ENCODE data around the gene MYF6. TPM values are rescaled to one million over a fixed set of nuclear protein-coding genes. Genes with fewer than 3 reads are reported as not detected.

MYF6 gene
- total RNA-seq, 2 donors from 2014 or later, result not detected

GRCh38 chr12:80702889-80703805 lies 4.3 kb upstream of the MYF6 start:
- ATAC-seq (peak; percentile 30 to 90), DNase-seq (peak; percentile 19)
- intact Hi-C loops (cut with DNase I), result no loop called here

DNA sequence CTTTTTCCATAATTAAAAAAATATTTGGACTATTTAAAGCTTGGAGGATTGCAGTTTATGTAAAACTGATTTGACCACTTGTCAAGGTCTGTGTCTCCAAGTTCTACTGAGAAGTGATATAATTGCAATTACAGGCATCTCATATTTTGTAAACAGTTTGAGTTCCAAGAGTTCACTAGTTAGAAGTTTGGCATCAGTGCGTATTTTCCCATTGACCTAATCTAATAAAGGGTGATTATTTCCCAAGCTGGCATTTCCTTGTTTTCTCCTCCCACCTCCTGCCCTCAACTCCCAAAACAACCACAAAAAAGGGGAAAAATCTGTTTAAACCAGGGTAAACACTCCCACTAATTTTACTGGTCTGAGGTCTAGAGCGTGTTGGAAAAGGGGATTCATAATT lies 3.0 kb upstream of the MYF6 start:
- no peak for ATAC-seq
- no peak for DNase-seq
- intact Hi-C loops (cut with DNase I), result no loop called here

- DNase-seq, result no peak
- no peak for ATAC-seq
- intact Hi-C loops (cut with DNase I), result no loop called here
Observed at GRCh38 chr12:80707830-80708258, 410 bp downstream of the MYF6 start.

GRCh38 chr12:80708259-80708974 lies 983 bp downstream of the MYF6 start:
- ATAC-seq (no peak), DNase-seq (peak; percentile 17)
- intact Hi-C loops (cut with DNase I), result no loop called here

DNA sequence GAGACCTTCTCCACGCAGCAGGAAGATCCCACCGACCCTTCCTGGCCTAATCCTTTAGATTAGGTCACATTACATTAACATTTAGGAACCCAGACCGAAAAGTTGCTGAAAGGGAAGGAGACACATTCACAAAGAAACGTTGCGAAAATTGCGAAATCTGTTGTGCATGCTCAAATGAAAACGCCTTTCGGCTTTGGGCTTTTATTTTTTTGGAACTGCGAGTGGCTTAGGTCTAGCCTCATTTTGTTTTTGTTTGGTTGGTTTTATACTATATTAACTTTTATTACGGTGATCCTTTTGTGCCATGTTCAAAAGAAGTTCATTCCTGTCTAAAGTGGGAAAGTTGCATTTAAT lies 1.5 kb downstream of the MYF6 start:
- intact Hi-C loops (cut with DNase I), result no loop called here
- no peak for ATAC-seq
- DNase-seq, result no peak

DNA sequence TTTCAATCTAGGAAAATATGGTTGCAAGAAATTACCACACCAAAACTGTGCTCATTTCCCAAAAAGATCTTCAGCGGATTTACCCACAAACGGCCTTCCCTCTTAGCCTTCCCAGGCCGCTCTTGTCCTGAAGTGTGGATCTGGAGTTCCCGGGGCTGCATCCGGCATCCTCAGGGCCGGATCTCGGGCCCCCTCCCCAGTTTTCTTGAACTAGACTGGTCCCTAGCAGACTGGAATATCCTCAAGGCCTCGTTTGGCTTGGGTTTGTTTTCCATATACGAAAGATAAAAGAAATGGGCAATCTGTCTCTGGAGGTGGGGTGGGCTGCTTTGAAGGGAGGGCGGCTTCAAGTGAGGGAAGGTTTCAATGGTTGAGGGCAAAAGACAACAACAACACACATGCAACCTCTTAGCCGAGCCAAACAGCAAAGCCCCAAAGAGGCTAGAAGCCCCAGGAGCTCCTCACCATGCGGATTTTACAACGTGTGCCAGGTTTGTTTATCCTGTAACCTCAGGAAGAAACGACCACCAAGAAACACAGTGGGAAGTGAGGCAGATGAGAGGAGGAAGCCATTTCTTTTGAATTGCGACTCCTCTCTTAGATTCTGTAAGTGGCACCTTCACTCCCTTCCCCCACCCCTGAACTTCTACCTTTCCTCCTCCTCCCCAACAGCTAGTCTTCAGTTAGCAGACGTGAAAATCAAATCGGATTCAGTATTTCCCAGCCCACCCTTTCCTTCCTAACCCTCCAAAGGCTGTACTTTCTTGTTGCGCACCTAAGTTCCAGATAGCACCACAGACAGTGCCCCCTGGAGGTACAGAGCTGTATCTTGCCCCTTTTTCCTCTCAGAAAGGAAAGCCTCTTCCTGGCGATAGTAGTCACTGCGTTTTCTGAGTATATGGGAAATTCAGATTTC lies 2.6 kb downstream of the MYF6 start:
- DNase-seq (no peak), ATAC-seq (no peak)
- intact Hi-C loops (cut with DNase I), result no loop called here

DNA sequence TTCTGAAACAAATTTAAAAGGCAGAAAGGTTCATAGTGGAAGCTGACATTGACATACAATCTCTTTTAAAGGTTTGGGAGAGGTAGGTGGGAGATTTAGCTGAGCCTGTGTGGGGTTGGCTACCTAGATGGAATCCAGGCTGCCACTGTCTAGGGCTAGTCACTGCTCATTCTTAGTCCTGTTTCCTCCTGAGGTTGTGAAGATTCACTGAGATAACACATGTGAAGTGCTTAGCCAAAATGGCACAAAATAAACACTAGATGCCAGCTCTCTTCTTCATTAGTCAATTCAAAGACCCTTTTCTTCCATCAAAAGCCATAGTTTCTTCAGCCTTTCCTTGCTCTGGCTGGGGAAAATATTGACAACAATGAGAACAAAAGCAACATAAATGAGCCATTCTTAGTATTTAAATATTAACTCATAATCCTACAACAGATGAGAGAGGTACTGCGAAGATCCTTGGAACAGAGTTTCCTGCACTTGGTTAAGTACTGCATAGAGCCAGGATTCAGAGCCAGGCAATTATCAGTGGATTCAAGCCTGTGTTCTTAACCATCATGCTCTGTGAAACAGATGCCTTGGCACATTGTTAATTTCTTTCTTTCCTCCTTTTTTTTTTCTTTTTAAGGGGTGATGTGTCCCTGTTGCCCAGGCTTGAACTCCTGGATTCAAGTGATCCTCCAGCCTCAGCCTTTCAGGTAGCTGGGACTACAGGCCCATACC lies 3.5 kb downstream of the MYF6 start:
- no peak for ATAC-seq

DNA sequence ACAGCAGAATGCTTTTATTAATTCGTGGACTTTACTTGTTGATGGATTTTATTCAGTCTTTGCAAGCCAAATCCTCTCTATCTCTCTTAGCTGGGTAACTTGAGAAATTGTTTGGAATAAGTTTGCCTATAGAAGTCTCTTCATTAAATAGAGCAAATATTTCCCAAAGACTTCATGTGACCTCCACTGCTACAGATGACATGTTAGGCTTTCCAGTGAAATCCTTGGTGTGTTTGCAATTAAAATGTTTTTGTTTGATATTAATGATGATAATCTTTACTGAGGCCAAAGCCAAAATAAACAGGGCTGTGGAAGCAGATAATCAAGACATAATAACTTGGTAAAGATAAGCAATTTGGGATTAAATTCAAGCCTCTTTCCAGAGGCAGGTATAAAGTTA lies 4.4 kb downstream of the MYF6 start:
- DNase-seq, result no peak
- no peak for ATAC-seq
- intact Hi-C loops (cut with DNase I), result no loop called here

More for the DNA sequence above, 3.5 kb downstream of the MYF6 start:
- intact Hi-C loops (cut with DNase I), result no loop called here
- no peak for DNase-seq

- DNase-seq (no peak), ATAC-seq (no peak)
- intact Hi-C loops (cut with DNase I), result no loop called here
Observed at GRCh38 chr12:80712866-80713265, 5.4 kb downstream of the MYF6 start.

DNA sequence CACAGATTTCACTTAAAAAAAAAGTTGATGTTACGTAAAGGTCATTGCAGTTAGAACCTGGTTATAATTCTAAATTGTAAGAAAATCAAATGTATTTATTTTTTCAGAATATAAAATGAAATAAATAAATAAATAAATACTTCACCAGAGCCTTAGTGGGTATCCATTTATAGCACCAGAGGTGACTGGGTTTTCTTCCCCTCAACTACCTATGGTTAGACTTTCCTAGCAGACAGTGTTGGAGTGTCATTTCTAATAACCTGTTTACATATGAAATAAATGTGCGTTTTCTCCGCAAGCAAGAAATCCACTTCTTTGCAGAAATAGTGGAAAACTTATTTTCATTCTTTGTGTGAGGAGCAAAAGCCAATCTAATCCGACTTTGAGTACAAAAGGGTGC lies 6.0 kb downstream of the MYF6 start:
- DNase-seq (no peak), ATAC-seq (no peak)
- intact Hi-C loops (cut with DNase I), result no loop called here

DNA sequence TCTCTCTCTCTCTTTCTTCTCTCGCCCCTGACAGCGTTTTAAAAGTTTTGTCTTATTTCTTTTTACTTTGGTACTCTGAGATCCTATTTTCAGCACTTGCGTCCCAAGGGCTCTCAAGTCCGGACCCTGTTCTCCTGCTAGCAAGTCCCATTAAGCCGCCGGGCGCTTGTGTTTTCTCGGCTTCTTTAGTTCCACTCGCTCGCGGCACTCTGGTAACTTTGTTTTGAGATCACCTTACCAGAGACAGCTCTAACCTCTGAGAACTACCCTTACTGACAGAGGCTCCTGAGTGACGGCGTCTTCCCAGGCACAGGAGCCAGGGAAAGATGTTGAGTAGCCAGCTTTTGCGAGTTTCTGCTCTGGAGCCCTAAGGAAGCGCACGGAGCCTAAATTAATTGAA lies 6.6 kb downstream of the MYF6 start:
- intact Hi-C loops (cut with DNase I), result no loop called here
- DNase-seq (no peak), ATAC-seq (no peak)

GRCh38 chr12:80714846-80715245 lies 7.4 kb downstream of the MYF6 start:
- intact Hi-C loops (cut with DNase I), result no loop called here
- ATAC-seq (no peak), DNase-seq (no peak)

DNA sequence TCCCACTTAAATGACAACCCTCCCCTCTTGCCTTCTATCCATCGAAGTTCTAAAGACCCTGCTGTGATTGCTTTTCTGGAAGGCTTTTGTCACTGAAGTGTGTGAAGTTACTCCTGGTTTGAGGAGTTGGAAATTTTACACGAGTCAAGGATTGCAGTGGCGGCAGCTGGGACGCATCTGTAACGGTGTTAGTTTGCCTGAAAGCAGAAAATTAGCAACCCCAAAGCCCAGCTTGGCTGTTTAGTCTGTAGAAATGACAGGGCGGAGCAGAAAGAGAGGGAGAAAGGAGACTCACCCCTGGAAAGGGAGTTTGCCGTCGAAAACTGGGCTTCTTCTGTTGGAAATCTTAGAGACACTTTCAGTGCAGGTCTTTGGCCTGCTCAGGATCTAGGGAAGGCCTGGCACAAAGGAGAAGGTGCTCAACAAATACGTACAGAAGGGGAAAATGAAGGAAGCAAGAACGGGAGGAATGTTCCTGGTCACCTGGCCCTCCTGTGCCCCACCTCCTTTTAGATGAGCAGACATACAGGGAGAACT lies 8.3 kb downstream of the MYF6 start:
- ATAC-seq (no peak), DNase-seq (no peak)
- intact Hi-C loops (cut with DNase I), result no loop called here

- DNase-seq, result no peak
- intact Hi-C loops (cut with DNase I), result no loop called here
- ATAC-seq, result no peak
Observed at GRCh38 chr12:80716696-80717469, 9.4 kb downstream of the MYF6 start, which contains the start of gene MYF5. Gene MYF5, plus strand, starts transcription at chr12:80716912. Its CDS starts 152 bp downstream, at chr12:80717064.

DNA sequence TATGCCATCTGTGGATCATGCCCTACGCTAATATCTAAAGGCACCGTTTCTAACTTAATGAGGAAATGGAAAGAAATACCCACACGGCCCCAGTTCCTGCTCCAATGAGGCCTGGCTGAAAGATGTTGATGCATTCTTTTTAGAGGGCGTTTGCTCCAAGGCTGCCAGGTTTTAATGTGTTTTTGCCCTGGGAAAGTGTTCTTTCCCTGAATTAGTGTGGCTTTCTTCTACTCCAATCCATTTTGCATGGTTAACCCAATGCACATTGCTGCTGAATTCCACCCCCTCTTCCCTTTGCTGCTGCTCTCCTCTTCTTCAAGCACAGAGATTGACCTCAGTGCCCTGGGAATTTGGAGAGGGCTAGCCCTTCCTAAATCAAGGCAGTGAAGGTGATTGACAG lies 10.4 kb downstream of the MYF6 start:
- DNase-seq (no peak), ATAC-seq (no peak)
- intact Hi-C loops (cut with DNase I), result no loop called here

GRCh38 chr12:80720516-80720915 lies 13.1 kb downstream of the MYF6 start:
- DNase-seq, result no peak
- no peak for ATAC-seq
- intact Hi-C loops (cut with DNase I), result no loop called here

DNA sequence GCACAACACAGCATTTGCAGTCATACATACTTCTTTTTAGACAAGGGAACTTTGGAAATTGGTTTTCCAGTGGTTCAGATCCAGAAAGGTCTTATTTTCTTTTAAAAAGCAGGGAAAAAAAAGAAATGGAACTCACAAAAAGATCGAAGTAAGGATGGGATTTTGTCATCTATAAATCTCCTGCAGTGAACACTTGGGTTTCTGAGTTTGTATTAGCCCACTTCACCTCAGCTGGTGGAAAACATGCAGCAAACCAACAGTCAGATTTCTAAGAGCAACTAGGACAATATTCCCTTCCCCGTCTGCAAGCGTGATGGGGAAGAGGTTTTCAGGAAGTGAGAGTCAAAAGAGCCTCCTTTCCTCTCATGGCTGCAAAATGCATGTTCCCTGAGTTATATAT lies 13.9 kb downstream of the MYF6 start:
- ATAC-seq (no peak), DNase-seq (no peak)
- intact Hi-C loops (cut with DNase I), result no loop called here

All from left cardiac atrium (tissue), 4 donors.